ENCODE results near the gene USP36. TPM values are rescaled to one million over a fixed set of nuclear protein-coding genes. Genes with fewer than 3 reads are reported as not detected.

The USP36 gene
- total and polyA plus RNA-seq, 9 of the 15 experiments (the other 6 are each of a cell fraction or from before 2014, with no cell fraction given), result 6.4 to 72.8 (median 22.5) TPM

DNA sequence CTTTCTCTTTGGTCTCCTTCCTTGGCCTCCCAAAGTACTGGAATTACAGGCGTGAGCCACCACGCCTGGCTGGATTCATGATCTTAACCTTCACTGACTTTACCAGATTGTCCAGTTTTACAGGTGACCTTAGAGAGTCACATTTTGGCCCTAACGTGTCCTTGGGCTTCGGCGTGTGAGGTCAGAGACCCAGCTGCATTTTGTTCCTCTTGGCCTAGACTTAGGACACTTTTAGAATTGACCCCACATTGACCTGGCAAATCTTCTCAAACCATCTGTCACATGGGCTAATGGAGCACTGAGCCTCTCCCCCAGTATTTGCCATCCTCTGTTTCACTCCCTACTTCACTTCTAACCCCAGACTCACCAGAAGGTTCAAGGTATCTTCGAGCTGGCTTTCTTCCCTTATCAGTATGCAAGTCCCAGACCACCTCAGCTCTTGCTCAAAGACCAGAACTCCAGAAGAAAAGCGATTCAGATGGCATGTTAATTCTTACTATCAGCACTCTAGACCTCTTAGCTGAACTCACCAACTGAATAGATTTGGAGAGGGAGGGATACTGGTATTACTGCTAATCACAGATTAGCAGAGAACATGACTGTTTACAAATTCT lies 56.8 kb downstream of the USP36 start (continued):
- TF ChIP-seq NR3C1 (CRISPR knock-in tag; IDR thresholded peaks at IDR 0.05) (no peak), HOXB6 (CRISPR knock-in tag; IDR thresholded peaks at IDR 0.05; ENCODE audit: borderline replicate concordance) (no peak), NFATC3 (IDR thresholded peaks at IDR 0.05) (no peak), NR2C2 (CRISPR knock-in tag; IDR thresholded peaks at IDR 0.05) (peak; percentile 75; the same call in 1 of the 2 replicates), NR2C2 (tag; IDR thresholded peaks at IDR 0.05) (peak; percentile 87), EZH2 (IDR thresholded peaks at IDR 0.05; ENCODE audit: borderline replicate concordance, low read depth, low read length) (no peak), SMAD2 (IDR thresholded peaks at IDR 0.05; ENCODE audit: low read depth, low read length) (no peak), ZC3H11A (IDR thresholded peaks at IDR 0.05; ENCODE audit: low read depth, low read length) (no peak), DIDO1 (tag; IDR thresholded peaks at IDR 0.05; ENCODE audit: low read depth) (no peak), MED1 (CRISPR knock-in tag; IDR thresholded peaks at IDR 0.05; ENCODE audit: borderline replicate concordance) (no peak), LARP7 (IDR thresholded peaks at IDR 0.05) (no peak), ETV6 (IDR thresholded peaks at IDR 0.05; ENCODE audit: borderline replicate concordance in 1 of 2, low read depth in 2 of 2, low read length in 1 of 2) (no peak), ETV6 (CRISPR knock-in tag; IDR thresholded peaks at IDR 0.05; ENCODE audit: borderline replicate concordance) (no peak), ZNF23 (CRISPR knock-in tag; IDR thresholded peaks at IDR 0.05) (no peak), SMC3 (conservative IDR thresholded peaks at IDR 0.05; ENCODE audit: insufficient read depth, low read depth, low read length) (no peak), SP2 (IDR thresholded peaks at IDR 0.05; ENCODE audit: extremely low read depth, low read depth, low read length, poor library complexity, severe bottlenecking) (no peak), TAF9B (IDR thresholded peaks at IDR 0.05; ENCODE audit: partially characterized antibody) (no peak), PCBP1 (IDR thresholded peaks at IDR 0.05; ENCODE audit: low read depth, low read length, poor library complexity, severe bottlenecking) (no peak), SRSF9 (IDR thresholded peaks at IDR 0.05; ENCODE audit: borderline replicate concordance, low read depth, low read length) (no peak), ARHGAP35 (IDR thresholded peaks at IDR 0.05; ENCODE audit: partially characterized antibody) (no peak), RBBP5 (IDR thresholded peaks at IDR 0.05; ENCODE audit: borderline replicate concordance, insufficient read depth, low read length, poor library complexity, severe bottlenecking) (peak; percentile 25)
- TF ChIP-seq, protein P1, sequence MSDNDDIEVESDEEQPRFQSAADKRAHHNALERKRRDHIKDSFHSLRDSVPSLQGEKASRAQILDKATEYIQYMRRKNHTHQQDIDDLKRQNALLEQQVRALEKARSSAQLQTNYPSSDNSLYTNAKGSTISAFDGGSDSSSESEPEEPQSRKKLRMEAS (CRISPR knock-in tag; IDR thresholded peaks at IDR 0.05), result peak; percentile 29; the same call in 1 of the 2 replicates
- TF ChIP-seq, protein P2, sequence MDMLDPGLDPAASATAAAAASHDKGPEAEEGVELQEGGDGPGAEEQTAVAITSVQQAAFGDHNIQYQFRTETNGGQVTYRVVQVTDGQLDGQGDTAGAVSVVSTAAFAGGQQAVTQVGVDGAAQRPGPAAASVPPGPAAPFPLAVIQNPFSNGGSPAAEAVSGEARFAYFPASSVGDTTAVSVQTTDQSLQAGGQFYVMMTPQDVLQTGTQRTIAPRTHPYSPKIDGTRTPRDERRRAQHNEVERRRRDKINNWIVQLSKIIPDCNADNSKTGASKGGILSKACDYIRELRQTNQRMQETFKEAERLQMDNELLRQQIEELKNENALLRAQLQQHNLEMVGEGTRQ (CRISPR knock-in tag; IDR thresholded peaks at IDR 0.05), result peak; percentile 61; the same call in 1 of the 2 replicates
- TF ChIP-seq, protein P3, sequence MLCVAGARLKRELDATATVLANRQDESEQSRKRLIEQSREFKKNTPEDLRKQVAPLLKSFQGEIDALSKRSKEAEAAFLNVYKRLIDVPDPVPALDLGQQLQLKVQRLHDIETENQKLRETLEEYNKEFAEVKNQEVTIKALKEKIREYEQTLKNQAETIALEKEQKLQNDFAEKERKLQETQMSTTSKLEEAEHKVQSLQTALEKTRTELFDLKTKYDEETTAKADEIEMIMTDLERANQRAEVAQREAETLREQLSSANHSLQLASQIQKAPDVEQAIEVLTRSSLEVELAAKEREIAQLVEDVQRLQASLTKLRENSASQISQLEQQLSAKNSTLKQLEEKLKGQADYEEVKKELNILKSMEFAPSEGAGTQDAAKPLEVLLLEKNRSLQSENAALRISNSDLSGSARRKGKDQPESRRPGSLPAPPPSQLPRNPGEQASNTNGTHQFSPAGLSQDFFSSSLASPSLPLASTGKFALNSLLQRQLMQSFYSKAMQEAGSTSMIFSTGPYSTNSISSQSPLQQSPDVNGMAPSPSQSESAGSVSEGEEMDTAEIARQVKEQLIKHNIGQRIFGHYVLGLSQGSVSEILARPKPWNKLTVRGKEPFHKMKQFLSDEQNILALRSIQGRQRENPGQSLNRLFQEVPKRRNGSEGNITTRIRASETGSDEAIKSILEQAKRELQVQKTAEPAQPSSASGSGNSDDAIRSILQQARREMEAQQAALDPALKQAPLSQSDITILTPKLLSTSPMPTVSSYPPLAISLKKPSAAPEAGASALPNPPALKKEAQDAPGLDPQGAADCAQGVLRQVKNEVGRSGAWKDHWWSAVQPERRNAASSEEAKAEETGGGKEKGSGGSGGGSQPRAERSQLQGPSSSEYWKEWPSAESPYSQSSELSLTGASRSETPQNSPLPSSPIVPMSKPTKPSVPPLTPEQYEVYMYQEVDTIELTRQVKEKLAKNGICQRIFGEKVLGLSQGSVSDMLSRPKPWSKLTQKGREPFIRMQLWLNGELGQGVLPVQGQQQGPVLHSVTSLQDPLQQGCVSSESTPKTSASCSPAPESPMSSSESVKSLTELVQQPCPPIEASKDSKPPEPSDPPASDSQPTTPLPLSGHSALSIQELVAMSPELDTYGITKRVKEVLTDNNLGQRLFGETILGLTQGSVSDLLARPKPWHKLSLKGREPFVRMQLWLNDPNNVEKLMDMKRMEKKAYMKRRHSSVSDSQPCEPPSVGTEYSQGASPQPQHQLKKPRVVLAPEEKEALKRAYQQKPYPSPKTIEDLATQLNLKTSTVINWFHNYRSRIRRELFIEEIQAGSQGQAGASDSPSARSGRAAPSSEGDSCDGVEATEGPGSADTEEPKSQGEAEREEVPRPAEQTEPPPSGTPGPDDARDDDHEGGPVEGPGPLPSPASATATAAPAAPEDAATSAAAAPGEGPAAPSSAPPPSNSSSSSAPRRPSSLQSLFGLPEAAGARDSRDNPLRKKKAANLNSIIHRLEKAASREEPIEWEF (CRISPR knock-in tag; IDR thresholded peaks at IDR 0.05), result 0 out of 2 replicates have a peak, but pooled peaks have one; percentile 75

Measured in K562 (cell line).